AG09309 (cell line): ENCODE data around the gene SPAG16.
A peak's percentile ranks its signal among the peaks of the same experiment; 100 is the strongest.
"Not testable (repeated sequence)": the region's sequence is repeated elsewhere in the genome, so short reads cannot be mapped to it uniquely, and the experiment has no call there.

Experiments
- DNase-seq: peaks from one replicate; pipeline ENCODE4 v3.0.0-alpha.2; 2010; ENCODE audit warnings: low read depth
- H3K4me3 ChIP-seq: 2 replicates; pipeline ENCODE4 v1.5.1; 2011; ENCODE audit warnings: mild to moderate bottlenecking, low read depth, low read length, moderate library complexity; ENCODE audit not compliant: control insufficient read depth
- TF ChIP-seq, protein P1 (sequence below): IDR thresholded peaks from 2 replicates; pipeline ENCODE4 v1.5.1; 2011; ENCODE audit warnings: mild to moderate bottlenecking, low read depth, low read length, inconsistent platforms; ENCODE audit not compliant: insufficient read depth, control insufficient read depth; ENCODE audit errors: missing control alignments

SPAG16 gene

DNA sequence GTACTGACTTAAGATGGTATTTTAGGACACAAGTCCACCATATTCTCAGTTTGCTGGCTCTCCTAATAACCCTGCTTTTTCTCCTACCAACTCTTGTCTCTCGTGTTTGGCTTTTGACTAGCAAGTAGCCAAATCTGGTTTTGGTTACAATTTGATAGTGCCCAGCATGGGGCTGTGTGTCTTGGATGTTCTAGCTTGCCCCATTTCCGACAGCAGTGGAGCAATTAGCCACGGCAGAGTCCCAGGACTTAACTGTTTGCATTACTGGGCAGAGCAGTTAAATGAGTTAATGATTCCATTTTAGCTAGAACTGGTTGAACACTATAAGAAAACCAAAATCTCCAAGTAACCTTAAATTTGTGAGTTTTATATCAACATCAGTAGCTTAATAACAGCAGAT is 18.6 kb upstream of the SPAG16 start:
- no peak for DNase-seq
- TF ChIP-seq, protein P1, sequence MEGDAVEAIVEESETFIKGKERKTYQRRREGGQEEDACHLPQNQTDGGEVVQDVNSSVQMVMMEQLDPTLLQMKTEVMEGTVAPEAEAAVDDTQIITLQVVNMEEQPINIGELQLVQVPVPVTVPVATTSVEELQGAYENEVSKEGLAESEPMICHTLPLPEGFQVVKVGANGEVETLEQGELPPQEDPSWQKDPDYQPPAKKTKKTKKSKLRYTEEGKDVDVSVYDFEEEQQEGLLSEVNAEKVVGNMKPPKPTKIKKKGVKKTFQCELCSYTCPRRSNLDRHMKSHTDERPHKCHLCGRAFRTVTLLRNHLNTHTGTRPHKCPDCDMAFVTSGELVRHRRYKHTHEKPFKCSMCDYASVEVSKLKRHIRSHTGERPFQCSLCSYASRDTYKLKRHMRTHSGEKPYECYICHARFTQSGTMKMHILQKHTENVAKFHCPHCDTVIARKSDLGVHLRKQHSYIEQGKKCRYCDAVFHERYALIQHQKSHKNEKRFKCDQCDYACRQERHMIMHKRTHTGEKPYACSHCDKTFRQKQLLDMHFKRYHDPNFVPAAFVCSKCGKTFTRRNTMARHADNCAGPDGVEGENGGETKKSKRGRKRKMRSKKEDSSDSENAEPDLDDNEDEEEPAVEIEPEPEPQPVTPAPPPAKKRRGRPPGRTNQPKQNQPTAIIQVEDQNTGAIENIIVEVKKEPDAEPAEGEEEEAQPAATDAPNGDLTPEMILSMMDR, result no peak
- no peak overlapping the region for H3K4me3 ChIP-seq

DNA sequence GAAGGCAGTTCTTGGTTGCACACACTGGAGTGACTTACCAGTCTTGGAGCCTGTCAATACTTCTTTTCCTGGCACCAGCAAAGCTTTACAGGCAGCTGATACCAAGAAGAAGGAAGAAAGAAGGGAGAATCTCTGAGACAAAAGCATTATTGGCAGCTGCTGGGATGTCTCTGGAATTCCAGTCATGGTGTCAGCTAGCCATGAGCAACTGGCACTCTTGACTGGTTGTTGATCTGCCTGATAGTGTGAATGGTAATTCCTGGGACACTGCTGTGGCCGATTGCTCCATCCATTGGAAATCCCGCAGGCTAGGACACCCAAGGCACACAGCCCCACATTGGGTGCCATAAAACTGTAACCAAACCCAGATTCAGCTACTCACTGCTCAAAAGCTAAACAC is 17.8 kb upstream of the SPAG16 start:
- DNase-seq, result no peak
- TF ChIP-seq, protein P1, result no peak
- H3K4me3 ChIP-seq, result no peak overlapping the region

DNA sequence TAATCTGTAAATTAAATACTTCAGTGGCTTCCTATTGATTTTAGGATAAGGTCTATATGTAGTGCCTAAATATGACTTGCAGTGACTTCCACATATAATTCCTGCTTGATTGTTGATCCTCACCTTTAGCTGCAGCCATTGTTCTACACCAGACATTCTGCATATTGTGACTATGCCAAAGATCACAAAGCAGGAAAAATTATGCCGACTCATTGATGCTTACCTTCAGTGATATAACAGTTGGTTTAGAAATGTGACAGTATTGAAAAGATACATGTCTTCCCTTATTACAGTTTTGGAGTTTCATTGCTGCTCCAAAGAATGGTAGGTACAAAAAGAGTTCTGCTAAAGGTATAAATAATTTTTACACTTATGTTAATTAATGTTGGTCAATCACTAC is 12.3 kb upstream of the SPAG16 start:
- DNase-seq, result no peak
- TF ChIP-seq, protein P1, result no peak
- H3K4me3 ChIP-seq, result no peak overlapping the region

DNA sequence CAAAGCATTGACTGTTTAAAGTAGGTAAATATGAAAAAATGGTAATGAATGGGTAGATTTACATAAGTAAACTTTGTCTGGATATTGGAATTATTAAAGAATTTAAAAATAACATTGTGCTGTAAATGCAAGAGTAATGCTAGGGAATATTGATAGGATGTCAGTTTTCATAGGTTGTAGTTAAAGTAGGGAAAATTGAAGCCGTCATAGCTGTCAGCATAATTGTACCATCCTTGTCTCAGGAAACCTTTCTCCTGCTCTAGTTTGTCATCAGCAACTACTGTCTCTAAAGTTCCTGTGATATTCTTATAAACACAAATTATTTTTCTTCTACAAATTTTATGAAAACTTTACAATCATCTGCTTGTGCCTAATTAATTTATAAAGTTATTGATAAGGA is 10.1 kb upstream of the SPAG16 start:
- DNase-seq, result no peak
- TF ChIP-seq, protein P1, result no peak
- no peak overlapping the region for H3K4me3 ChIP-seq

DNA sequence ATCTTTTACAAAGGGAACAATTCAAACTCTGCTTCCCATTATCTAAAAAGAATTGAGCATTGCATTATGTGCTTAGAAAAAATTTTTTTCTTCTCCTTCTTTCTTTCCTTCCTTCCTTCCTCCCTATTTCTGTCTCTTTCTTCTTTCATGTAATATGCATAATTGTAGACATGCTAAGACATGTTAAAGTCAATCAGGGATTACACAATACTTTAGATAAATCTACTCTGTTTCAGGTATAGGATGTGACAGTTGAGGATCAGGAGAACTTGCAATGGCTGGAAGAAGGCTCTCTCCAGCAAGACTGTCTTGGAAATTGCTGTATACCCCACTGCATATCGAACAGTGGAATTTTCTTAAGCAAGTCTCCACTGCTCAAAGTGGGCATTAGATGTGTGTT is 9.0 kb upstream of the SPAG16 start:
- DNase-seq, result no peak
- no peak overlapping the region for H3K4me3 ChIP-seq
- TF ChIP-seq, protein P1, result no peak

DNA sequence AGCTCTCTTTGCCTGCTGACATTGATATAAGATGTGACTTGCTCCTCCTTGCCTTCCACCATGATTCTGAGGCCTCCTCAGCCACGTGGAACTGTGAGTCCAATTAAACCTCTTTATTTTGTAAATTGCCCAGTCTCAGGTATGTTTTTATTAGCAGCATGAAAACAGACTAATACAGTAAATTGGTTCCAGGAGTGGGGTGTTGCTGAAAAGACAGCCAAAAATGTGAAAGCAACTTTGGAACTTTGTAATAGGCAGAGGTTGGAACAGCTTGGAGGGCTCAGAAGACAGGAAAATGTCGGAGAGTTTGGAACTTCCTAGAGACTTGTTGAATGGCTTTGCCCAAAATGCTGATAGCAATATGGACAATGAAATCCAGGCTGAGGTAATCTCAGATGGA is 7.1 kb upstream of the SPAG16 start:
- H3K4me3 ChIP-seq, DNase-seq: not testable (repeated sequence)

DNA sequence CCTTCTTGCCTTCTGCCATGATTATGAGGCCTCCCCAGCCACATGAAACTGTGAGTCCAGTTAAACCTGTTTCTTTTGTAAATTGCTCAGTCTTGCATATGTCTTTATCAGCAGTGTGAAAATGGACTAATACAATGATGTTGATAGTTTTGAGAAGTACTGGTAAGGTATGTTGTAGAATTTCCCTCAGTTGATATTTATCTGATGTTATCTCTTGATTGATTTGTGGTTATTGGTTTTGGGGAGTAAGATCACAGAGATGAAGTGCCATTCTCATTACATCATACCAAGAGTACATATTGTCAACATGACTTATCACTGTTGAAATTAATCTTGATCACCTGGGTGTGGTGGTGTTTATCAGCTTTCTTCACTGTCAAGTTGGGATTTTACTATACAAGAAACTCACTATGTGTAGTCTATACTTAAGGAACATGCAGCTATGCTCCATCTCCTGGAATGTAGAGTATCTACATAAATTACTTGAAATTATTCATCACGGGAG is 5.1 kb upstream of the SPAG16 start:
- no peak for DNase-seq
- TF ChIP-seq, protein P1, result no peak
- no peak overlapping the region for H3K4me3 ChIP-seq

DNA sequence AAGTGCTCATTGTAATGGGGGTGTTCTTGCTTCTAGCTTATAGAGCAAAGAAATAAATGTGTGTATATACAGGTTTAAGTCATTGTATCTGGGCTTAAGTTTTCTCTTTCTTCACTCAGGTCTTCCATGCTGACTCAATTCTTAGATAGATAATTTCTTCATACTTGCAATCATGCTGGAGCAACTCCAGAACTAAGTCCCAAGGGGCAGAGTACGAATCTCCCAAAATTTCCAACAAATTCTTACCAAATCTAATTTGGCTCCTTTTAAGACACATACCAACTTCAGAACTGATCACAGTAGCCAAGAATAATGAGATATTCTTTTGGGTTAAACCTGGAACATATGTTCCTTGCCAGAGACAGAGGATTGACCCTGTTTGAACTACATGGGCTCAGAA is 4.3 kb upstream of the SPAG16 start:
- TF ChIP-seq, protein P1, result no peak
- DNase-seq, result peak; percentile 38
- H3K4me3 ChIP-seq, result no peak overlapping the region
